GM12878 (cell line): ENCODE data around the gene GPR108. TPM values are rescaled to one million over a fixed set of nuclear protein-coding genes. Genes with fewer than 3 reads are reported as not detected.
A peak's percentile ranks its signal among the peaks of the same experiment; 100 is the strongest.

Experiments
- CBX5 ChIP-seq: sonication (generic); IDR thresholded peaks from 2 replicates; pipeline ENCODE4 v1.6.1; 2016; ENCODE audit warnings: low read depth, moderate library complexity, mild to moderate bottlenecking, inconsistent platforms
- DPF2 ChIP-seq: fragments of 450-650 bp; IDR thresholded peaks from 2 replicates; pipeline ENCODE4 v1.6.1; 2017; ENCODE audit warnings: mild to moderate bottlenecking
- ETV6 ChIP-seq, 2 experiments: fragments of 450-650 bp in 1 of 2; IDR thresholded peaks in 1 of 2; conservative IDR thresholded peaks in 1 of 2; 2 replicates each; pipeline ENCODE4 v1.6.1; 2014; ENCODE audit warnings: antibody characterized with exemption in 1 of 2, borderline replicate concordance in 1 of 2, low read depth in 1 of 2, mild to moderate bottlenecking in 1 of 2, moderate library complexity in 1 of 2
- MTA2 ChIP-seq: fragments of 450-650 bp; IDR thresholded peaks from 2 replicates; pipeline ENCODE4 v1.6.1; 2016; ENCODE audit warnings: low read depth, mild to moderate bottlenecking, moderate library complexity
- MTA3 ChIP-seq: IDR thresholded peaks from 2 replicates; pipeline ENCODE4 v1.6.1; 2012; ENCODE audit warnings: low read length, inconsistent platforms, borderline replicate concordance
- NBN ChIP-seq: fragments of 450-650 bp; IDR thresholded peaks from 2 replicates; pipeline ENCODE4 v1.6.1; 2016
- NFYB ChIP-seq: IDR thresholded peaks from 2 replicates; pipeline ENCODE4 v1.6.1; 2011; ENCODE audit warnings: low read depth, mild to moderate bottlenecking, low read length, improper control_type of control experiment, moderate library complexity; ENCODE audit not compliant: insufficient read depth
- NRF1 ChIP-seq: conservative IDR thresholded peaks from 2 replicates; pipeline ENCODE4 v1.6.1; 2011; ENCODE audit warnings: mild to moderate bottlenecking, low read depth, low read length, improper control_type of control experiment
- POLR2AphosphoS2 ChIP-seq: IDR thresholded peaks from 2 replicates; pipeline ENCODE4 v1.6.1; 2011; ENCODE audit warnings: low read depth, mild to moderate bottlenecking, low read length, improper control_type of control experiment, moderate library complexity
- SIN3A ChIP-seq: IDR thresholded peaks from 2 replicates; pipeline ENCODE4 v1.6.1; 2012; ENCODE audit warnings: low read depth, low read length, improper control_type of control experiment
- TCF12 ChIP-seq: IDR thresholded peaks from 2 replicates; pipeline ENCODE4 v1.6.1; 2011; ENCODE audit warnings: low read depth, mild to moderate bottlenecking, low read length
- ZNF217 ChIP-seq: fragments of 450-650 bp; IDR thresholded peaks from 2 replicates; pipeline ENCODE4 v1.6.1; 2017; ENCODE audit warnings: antibody characterized with exemption, mild to moderate bottlenecking
- ZZZ3 ChIP-seq: IDR thresholded peaks from 2 replicates; pipeline ENCODE4 v1.6.1; 2011; ENCODE audit warnings: low read depth; ENCODE audit not compliant: control insufficient read depth, insufficient read length
- polyA plus RNA-seq, 11 experiments: library from polyadenylated mRNA; depleted of rRNA in 4 of 11; unstranded in 6 of 11; stranded (reverse) in 5 of 11; fragments of >200 nt; fragmentation: Nextera tagmentation in 4 of 11; fragmentation: Illumina TruSeq in 1 of 11; extraction: Ambion mirVana in 4 of 11; extraction: Trizol in 1 of 11; gene quantifications; 1 replicate in 1 of 11; 2 replicates in 10 of 11; pipeline versions ENCODE4 v1.2.1 to v1.2.3, GENCODE V29; 2011 to 2016; ENCODE audit warnings: inconsistent platforms in 2 of 11, missing spikeins in 2 of 11, low read depth in 1 of 11
- total RNA-seq, 4 experiments: library from RNA; depleted of rRNA in 3 of 4; stranded (reverse); fragments of >200 nt in 3 of 4; fragmentation: Illumina TruSeq in 1 of 4; extraction: Trizol in 1 of 4; gene quantifications; 2 replicates each; pipeline versions ENCODE4 v1.2.1 to v1.2.3, GENCODE V29; 2013 to 2021
- TF ChIP-seq, protein P1 (sequence below), 3 experiments: IDR thresholded peaks in 2 of 3; conservative IDR thresholded peaks in 1 of 3; 2 replicates each; pipeline ENCODE4 v1.5.1; 2011; ENCODE audit warnings: low read depth in 3 of 3, low read length in 3 of 3, mild to moderate bottlenecking in 3 of 3, control low read depth in 2 of 3, moderate library complexity in 2 of 3, inconsistent platforms in 1 of 3, mixed read lengths in 1 of 3; ENCODE audit not compliant: control insufficient read depth in 2 of 3, insufficient read depth in 1 of 3; ENCODE audit errors: extremely low read depth in 1 of 3
- TF ChIP-seq, protein P2 (sequence below): fragments of 450-650 bp; IDR thresholded peaks from 2 replicates; pipeline ENCODE4 v1.6.1; 2014; ENCODE audit warnings: mild to moderate bottlenecking
- TF ChIP-seq, protein P3 (sequence below): fragments of 450-650 bp; formaldehyde crosslinking; IDR thresholded peaks from 2 replicates; pipeline ENCODE4 v1.5.0; 2022; ENCODE audit warnings: mild to moderate bottlenecking, missing genetic modification characterization
- TF ChIP-seq, protein P4 (sequence below): fragments of 450-650 bp; IDR thresholded peaks from 2 replicates; pipeline ENCODE4 v1.6.1; 2017; ENCODE audit warnings: mild to moderate bottlenecking
- TF ChIP-seq, protein P5 (sequence below): IDR thresholded peaks from 2 replicates; pipeline ENCODE4 v1.6.1; 2011; ENCODE audit warnings: low read depth, mild to moderate bottlenecking, low read length, moderate library complexity, borderline replicate concordance; ENCODE audit errors: extremely low read depth

The GPR108 gene
- total and polyA plus RNA-seq, 10 of the 15 experiments (the other 5 are each of a cell fraction or from before 2014, with no cell fraction given): 4.4 to 87.2 (median 57.1) TPM

DNA sequence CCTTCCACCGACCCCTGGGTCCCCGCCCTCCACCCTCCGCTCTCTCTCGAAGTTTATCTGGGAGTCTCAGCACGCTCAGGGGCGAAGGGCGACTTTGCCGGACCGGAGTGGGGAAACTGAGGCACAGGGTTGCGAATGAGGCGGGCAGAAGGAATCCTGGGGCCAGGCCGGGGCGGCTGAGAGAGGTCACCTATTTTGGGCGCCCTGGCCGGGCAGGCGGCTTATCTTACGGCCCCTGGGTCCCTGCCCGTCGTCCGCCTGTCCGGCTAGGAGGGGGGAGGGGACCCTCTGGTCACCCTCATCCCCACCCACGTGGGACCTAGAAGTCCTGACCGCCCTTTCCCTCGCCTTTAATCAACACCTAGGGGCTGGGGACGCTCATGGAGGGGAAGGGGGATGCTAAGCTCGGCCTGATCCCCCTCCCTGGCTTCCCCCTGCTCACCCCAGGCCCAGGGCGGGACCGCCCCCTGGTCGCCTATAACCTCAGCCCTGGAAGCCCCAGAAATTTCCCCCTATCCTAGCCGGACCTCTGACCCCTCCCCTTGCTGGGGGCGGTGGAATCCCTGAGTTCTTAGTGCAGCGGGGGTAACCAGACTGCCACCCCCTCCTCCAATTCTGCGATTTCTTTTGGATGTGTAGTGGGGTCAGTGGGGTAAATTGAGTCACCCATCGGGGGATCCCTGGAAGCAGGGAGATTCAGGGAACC lies 2.7 kb upstream of the GPR108 start (continued):
- TF ChIP-seq POLR2AphosphoS2 (no peak), NFYB (no peak), ZNF217 (no peak), ETV6 (conservative IDR thresholded peaks at IDR 0.05 in 1 of 2, IDR thresholded peaks at IDR 0.05 in 1 of 2; ENCODE audit: borderline replicate concordance in 1 of 2, low read depth in 1 of 2) (no peak), NRF1 (no peak), DPF2 (peak; percentile 16; the same call in 1 of the 2 replicates), NBN (no peak), TCF12 (no peak), MTA3 (no peak), ZZZ3 (no peak), SIN3A (no peak), MTA2 (peak; percentile 27; the same call in 1 of the 2 replicates), CBX5 (no peak)
- TF ChIP-seq, protein P1, sequence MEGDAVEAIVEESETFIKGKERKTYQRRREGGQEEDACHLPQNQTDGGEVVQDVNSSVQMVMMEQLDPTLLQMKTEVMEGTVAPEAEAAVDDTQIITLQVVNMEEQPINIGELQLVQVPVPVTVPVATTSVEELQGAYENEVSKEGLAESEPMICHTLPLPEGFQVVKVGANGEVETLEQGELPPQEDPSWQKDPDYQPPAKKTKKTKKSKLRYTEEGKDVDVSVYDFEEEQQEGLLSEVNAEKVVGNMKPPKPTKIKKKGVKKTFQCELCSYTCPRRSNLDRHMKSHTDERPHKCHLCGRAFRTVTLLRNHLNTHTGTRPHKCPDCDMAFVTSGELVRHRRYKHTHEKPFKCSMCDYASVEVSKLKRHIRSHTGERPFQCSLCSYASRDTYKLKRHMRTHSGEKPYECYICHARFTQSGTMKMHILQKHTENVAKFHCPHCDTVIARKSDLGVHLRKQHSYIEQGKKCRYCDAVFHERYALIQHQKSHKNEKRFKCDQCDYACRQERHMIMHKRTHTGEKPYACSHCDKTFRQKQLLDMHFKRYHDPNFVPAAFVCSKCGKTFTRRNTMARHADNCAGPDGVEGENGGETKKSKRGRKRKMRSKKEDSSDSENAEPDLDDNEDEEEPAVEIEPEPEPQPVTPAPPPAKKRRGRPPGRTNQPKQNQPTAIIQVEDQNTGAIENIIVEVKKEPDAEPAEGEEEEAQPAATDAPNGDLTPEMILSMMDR (IDR thresholded peaks at IDR 0.05 in 2 of 3, conservative IDR thresholded peaks at IDR 0.05 in 1 of 3; ENCODE audit: control insufficient read depth in 2 of 3, extremely low read depth in 1 of 3, insufficient read depth in 1 of 3, low read depth in 3 of 3, low read length in 3 of 3): no peak
- TF ChIP-seq, protein P2, sequence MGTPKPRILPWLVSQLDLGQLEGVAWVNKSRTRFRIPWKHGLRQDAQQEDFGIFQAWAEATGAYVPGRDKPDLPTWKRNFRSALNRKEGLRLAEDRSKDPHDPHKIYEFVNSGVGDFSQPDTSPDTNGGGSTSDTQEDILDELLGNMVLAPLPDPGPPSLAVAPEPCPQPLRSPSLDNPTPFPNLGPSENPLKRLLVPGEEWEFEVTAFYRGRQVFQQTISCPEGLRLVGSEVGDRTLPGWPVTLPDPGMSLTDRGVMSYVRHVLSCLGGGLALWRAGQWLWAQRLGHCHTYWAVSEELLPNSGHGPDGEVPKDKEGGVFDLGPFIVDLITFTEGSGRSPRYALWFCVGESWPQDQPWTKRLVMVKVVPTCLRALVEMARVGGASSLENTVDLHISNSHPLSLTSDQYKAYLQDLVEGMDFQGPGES: no peak
- TF ChIP-seq, protein P3, sequence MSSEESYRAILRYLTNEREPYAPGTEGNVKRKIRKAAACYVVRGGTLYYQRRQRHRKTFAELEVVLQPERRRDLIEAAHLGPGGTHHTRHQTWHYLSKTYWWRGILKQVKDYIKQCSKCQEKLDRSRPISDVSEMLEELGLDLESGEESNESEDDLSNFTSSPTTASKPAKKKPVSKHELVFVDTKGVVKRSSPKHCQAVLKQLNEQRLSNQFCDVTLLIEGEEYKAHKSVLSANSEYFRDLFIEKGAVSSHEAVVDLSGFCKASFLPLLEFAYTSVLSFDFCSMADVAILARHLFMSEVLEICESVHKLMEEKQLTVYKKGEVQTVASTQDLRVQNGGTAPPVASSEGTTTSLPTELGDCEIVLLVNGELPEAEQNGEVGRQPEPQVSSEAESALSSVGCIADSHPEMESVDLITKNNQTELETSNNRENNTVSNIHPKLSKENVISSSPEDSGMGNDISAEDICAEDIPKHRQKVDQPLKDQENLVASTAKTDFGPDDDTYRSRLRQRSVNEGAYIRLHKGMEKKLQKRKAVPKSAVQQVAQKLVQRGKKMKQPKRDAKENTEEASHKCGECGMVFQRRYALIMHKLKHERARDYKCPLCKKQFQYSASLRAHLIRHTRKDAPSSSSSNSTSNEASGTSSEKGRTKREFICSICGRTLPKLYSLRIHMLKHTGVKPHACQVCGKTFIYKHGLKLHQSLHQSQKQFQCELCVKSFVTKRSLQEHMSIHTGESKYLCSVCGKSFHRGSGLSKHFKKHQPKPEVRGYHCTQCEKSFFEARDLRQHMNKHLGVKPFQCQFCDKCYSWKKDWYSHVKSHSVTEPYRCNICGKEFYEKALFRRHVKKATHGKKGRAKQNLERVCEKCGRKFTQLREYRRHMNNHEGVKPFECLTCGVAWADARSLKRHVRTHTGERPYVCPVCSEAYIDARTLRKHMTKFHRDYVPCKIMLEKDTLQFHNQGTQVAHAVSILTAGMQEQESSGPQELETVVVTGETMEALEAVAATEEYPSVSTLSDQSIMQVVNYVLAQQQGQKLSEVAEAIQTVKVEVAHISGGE (CRISPR knock-in tag): no peak
- TF ChIP-seq, protein P4, sequence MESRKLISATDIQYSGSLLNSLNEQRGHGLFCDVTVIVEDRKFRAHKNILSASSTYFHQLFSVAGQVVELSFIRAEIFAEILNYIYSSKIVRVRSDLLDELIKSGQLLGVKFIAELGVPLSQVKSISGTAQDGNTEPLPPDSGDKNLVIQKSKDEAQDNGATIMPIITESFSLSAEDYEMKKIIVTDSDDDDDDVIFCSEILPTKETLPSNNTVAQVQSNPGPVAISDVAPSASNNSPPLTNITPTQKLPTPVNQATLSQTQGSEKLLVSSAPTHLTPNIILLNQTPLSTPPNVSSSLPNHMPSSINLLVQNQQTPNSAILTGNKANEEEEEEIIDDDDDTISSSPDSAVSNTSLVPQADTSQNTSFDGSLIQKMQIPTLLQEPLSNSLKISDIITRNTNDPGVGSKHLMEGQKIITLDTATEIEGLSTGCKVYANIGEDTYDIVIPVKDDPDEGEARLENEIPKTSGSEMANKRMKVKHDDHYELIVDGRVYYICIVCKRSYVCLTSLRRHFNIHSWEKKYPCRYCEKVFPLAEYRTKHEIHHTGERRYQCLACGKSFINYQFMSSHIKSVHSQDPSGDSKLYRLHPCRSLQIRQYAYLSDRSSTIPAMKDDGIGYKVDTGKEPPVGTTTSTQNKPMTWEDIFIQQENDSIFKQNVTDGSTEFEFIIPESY: no peak
- TF ChIP-seq, protein P5, sequence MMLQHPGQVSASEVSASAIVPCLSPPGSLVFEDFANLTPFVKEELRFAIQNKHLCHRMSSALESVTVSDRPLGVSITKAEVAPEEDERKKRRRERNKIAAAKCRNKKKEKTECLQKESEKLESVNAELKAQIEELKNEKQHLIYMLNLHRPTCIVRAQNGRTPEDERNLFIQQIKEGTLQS: no peak
